SK-N-SH (cell line): ENCODE data around the gene CCDC14. TPM values are rescaled to one million over a fixed set of nuclear protein-coding genes. Genes with fewer than 3 reads are reported as not detected.
A peak's percentile ranks its signal among the peaks of the same experiment; 100 is the strongest.

Experiments
- CTCF ChIA-PET: fragments of 300-600, 350-600 bp; formaldehyde crosslinking; extraction: SDS; loops from one replicate; lab custom pipeline; 2021; lab: Yijun Ruan, JAX
- POLR2A ChIA-PET: fragments of 350-600 bp; sonication (Branson Sonifier 250); formaldehyde crosslinking; extraction: SDS; loops from one replicate; lab custom pipeline; 2020; ENCODE audit warnings: antibody characterized with exemption, inconsistent platforms; lab: Yijun Ruan, JAX
- DNase-seq: peaks from one replicate; pipeline ENCODE4 v3.0.0; 2012
- H2AFZ ChIP-seq: fragments of 200-600 bp; sonication (generic); 2 replicates; pipeline ENCODE4 v1.8.1; 2016; ENCODE audit warnings: antibody characterized with exemption, mild to moderate bottlenecking, low read depth
- H3F3A ChIP-seq: fragments of 200-600 bp; sonication (generic); replicated peaks from 2 replicates; pipeline ENCODE3; 2016; ENCODE audit warnings: antibody characterized with exemption, mild to moderate bottlenecking; ENCODE audit not compliant: insufficient read depth
- H3K27ac ChIP-seq, 2 experiments: fragments of 200-500 bp in 1 of 2; fragments of 200-600 bp in 1 of 2; sonication (Bioruptor generic) in 1 of 2; sonication (generic), shearing (Covaris generic) in 1 of 2; 2 replicates each; pipeline versions ENCODE4 v1.5.1 to v1.6.1; 2014 to 2016; ENCODE audit warnings: low read depth in 2 of 2, inconsistent platforms in 1 of 2, low read length in 1 of 2, mild to moderate bottlenecking in 1 of 2, mixed read lengths in 1 of 2
- H3K27me3 ChIP-seq: fragments of 200-600 bp; sonication (generic), shearing (Covaris generic); 2 replicates; pipeline ENCODE4 v1.6.1; 2016; ENCODE audit warnings: mixed run types; ENCODE audit not compliant: insufficient read depth
- H3K36me3 ChIP-seq, 2 experiments: fragments of 200-500 bp in 1 of 2; fragments of 200-600 bp in 1 of 2; sonication (Bioruptor generic) in 1 of 2; sonication (generic) in 1 of 2; replicated peaks in 1 of 2; 2 replicates each; pipeline versions ENCODE3 to v1.5.1; 2014 to 2016; ENCODE audit warnings: low read length in 1 of 2, mild to moderate bottlenecking in 1 of 2; ENCODE audit not compliant: insufficient read depth in 2 of 2, control insufficient read depth in 1 of 2
- H3K4me1 ChIP-seq, 2 experiments: fragments of 200-500 bp in 1 of 2; fragments of 200-600 bp in 1 of 2; sonication (Bioruptor generic) in 1 of 2; sonication (generic), shearing (Covaris generic) in 1 of 2; 2 replicates each; pipeline versions ENCODE4 v1.5.1 to v1.6.1; 2014 to 2016; ENCODE audit warnings: low read depth in 1 of 2, low read length in 1 of 2, mixed run types in 1 of 2; ENCODE audit not compliant: insufficient read depth in 2 of 2, control insufficient read depth in 1 of 2
- H3K4me2 ChIP-seq: fragments of 200-600 bp; sonication (generic), shearing (Covaris generic); 2 replicates; pipeline ENCODE4 v1.6.1; 2017; ENCODE audit warnings: mixed run types
- H3K4me3 ChIP-seq, 2 experiments: fragments of 200-500 bp in 1 of 2; fragments of 200-600 bp in 1 of 2; sonication (Bioruptor generic) in 1 of 2; sonication (generic), shearing (Covaris generic) in 1 of 2; 2 replicates each; pipeline versions ENCODE4 v1.5.1 to v1.8.1; 2014 to 2016; ENCODE audit warnings: low read depth in 2 of 2, inconsistent platforms in 1 of 2, low read length in 1 of 2, mild to moderate bottlenecking in 1 of 2, mixed read lengths in 1 of 2, moderate library complexity in 1 of 2
- H3K79me2 ChIP-seq: fragments of 200-600 bp; sonication (generic); 2 replicates; pipeline ENCODE4 v1.8.1; 2017; ENCODE audit warnings: mild to moderate bottlenecking; ENCODE audit not compliant: insufficient read depth
- H3K9ac ChIP-seq: fragments of 200-600 bp; sonication (generic); 2 replicates; pipeline ENCODE4 v1.6.1; 2017; ENCODE audit warnings: mixed run types
- H3K9me2 ChIP-seq: fragments of 200-600 bp; sonication (generic); 2 replicates; pipeline ENCODE4 v1.6.1; 2017; ENCODE audit warnings: mixed run types
- H3K9me3 ChIP-seq: fragments of 200-600 bp; sonication (generic); 2 replicates; pipeline ENCODE4 v1.6.1; 2017; ENCODE audit warnings: mixed run types, mild to moderate bottlenecking, moderate library complexity
- H4K20me1 ChIP-seq: fragments of 200-600 bp; sonication (generic); 2 replicates; pipeline ENCODE4 v1.6.1; 2017; ENCODE audit warnings: mild to moderate bottlenecking, mixed run types; ENCODE audit not compliant: insufficient read depth
- EP300 ChIP-seq, 2 experiments: IDR thresholded peaks; 2 replicates each; pipeline versions ENCODE4 v1.4.0 to v1.6.1; 2012; ENCODE audit warnings: borderline replicate concordance in 1 of 2, low read depth in 1 of 2, low read length in 1 of 2
- EZH2phosphoT487 ChIP-seq: fragments of 200-600 bp; sonication (generic); IDR thresholded peaks from 2 replicates; pipeline ENCODE4 v1.6.1; 2017; ENCODE audit warnings: low read depth, mixed run types, mild to moderate bottlenecking, antibody characterized with exemption, moderate library complexity, borderline replicate concordance
- FOSL2 ChIP-seq: IDR thresholded peaks from 2 replicates; pipeline ENCODE4 v1.4.0; 2012; ENCODE audit warnings: low read depth, mild to moderate bottlenecking, moderate library complexity, borderline replicate concordance
- FOXM1 ChIP-seq: IDR thresholded peaks from 2 replicates; pipeline ENCODE4 v1.4.0; 2012; ENCODE audit warnings: low read depth, mild to moderate bottlenecking
- IRF3 ChIP-seq: fragments of 150-350 bp; IDR thresholded peaks from 2 replicates; pipeline ENCODE4 v1.6.1; 2016; ENCODE audit warnings: mild to moderate bottlenecking, low read depth, low read length
- JUND ChIP-seq: IDR thresholded peaks from 2 replicates; pipeline ENCODE4 v1.4.0; 2012
- MEF2A ChIP-seq: IDR thresholded peaks from 2 replicates; pipeline ENCODE4 v1.4.0; 2012; ENCODE audit warnings: low read depth, borderline replicate concordance
- MXI1 ChIP-seq: IDR thresholded peaks from 2 replicates; pipeline ENCODE4 v1.6.1; 2012; ENCODE audit warnings: mild to moderate bottlenecking, low read depth, low read length, improper control_type of control experiment
- NFIC ChIP-seq: IDR thresholded peaks from 2 replicates; pipeline ENCODE4 v1.4.0; 2012; ENCODE audit warnings: borderline replicate concordance
- NRF1 ChIP-seq: IDR thresholded peaks from 2 replicates; pipeline ENCODE4 v1.6.1; 2012; ENCODE audit warnings: low read depth, mild to moderate bottlenecking, low read length
- PBX3 ChIP-seq: IDR thresholded peaks from 2 replicates; pipeline ENCODE4; 2012
- POLR2AphosphoS5 ChIP-seq: IDR thresholded peaks from 2 replicates; pipeline ENCODE4 v1.6.1; 2012; ENCODE audit warnings: low read depth, low read length
- SIN3A ChIP-seq: IDR thresholded peaks from 2 replicates; pipeline ENCODE4 v1.6.1; 2012; ENCODE audit warnings: low read depth, mild to moderate bottlenecking, low read length, moderate library complexity, borderline replicate concordance
- TAF1 ChIP-seq: IDR thresholded peaks from 2 replicates; pipeline ENCODE4 v1.6.1; 2012; ENCODE audit warnings: low read depth, mild to moderate bottlenecking, low read length, moderate library complexity, borderline replicate concordance
- TCF12 ChIP-seq: IDR thresholded peaks from 2 replicates; pipeline ENCODE4 v1.4.0; 2012
- TEAD4 ChIP-seq: IDR thresholded peaks from 2 replicates; pipeline ENCODE4 v1.4.0; 2012; ENCODE audit warnings: mild to moderate bottlenecking, borderline replicate concordance; ENCODE audit not compliant: insufficient read depth
- USF1 ChIP-seq: IDR thresholded peaks from 2 replicates; pipeline ENCODE4 v1.4.0; 2012; ENCODE audit warnings: low read depth, borderline replicate concordance
- USF2 ChIP-seq: fragments of 150-350 bp; IDR thresholded peaks from 2 replicates; pipeline ENCODE4 v1.6.1; 2017; ENCODE audit warnings: antibody characterized with exemption, low read length, low read depth, borderline replicate concordance
- YY1 ChIP-seq: IDR thresholded peaks from 2 replicates; pipeline ENCODE4 v1.4.0; 2012; ENCODE audit warnings: low read depth, mild to moderate bottlenecking
- ZBTB33 ChIP-seq: IDR thresholded peaks from 2 replicates; pipeline ENCODE4 v1.4.0; 2012; ENCODE audit warnings: low read depth, borderline replicate concordance
- WGBS: methylation state at CpG from one replicate; pipeline ENCODE4 v1.1.6; 2017; ENCODE audit warnings: low lambda C conversion rate; 5-methylcytosine and 5-hydroxymethylcytosine counted together
- polyA plus RNA-seq, 3 experiments: library from polyadenylated mRNA; depleted of rRNA; stranded (reverse); fragments of >200 nt; gene quantifications; 2 replicates each; pipeline ENCODE4 v1.2.3, GENCODE V29; 2012
- TF ChIP-seq, protein P1 (sequence below): fragments of 200-600 bp; sonication (generic); IDR thresholded peaks from 2 replicates; pipeline ENCODE4 v1.6.1; 2017; ENCODE audit warnings: antibody characterized with exemption, mild to moderate bottlenecking, moderate library complexity

CCDC14 gene
- polyA plus RNA-seq, 1 of the 3 experiments (the other 2 are of a cell fraction), result 147 TPM

GRCh38 chr3:123884993-123885392 lies 76.0 kb downstream of the CCDC14 start (continued):
- TF ChIP-seq USF1 (no peak), EP300 (IDR thresholded peaks at IDR 0.05; ENCODE audit: borderline replicate concordance in 1 of 2, low read depth in 1 of 2, low read length in 1 of 2) (no peak), TAF1 (no peak)
- TF ChIP-seq, all 33 proteins: peak for 0

DNA sequence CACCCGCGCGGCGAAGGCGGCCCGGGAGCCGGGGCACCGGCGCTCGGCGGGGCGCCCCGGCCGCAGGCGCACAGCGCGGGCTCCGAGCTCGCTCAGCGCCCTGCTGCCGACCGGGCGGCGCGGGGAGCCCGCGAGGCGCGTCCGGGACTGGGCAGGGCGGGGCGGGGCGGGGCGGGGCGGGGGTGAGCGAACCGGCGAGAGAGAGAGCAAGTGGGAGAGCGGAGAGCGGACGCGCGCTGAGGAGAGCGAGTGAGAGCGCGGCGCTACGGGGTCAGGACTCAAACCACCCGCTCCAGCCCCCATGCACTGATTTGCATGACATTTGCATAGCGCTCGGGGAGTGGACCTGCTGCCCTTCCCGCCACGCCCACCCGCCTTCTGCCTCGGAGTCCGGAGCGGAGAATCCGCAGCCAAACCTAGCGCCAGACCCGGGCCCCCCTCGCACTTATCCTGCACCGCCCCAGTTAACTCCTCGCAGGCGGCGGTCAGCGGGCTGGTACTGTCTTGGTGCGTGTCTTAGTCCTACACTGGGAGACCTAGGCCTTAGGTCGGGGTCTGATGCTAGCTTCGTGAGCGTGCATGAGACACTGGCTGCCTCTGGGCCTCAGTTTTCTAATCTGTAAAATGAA lies 76.7 kb downstream of the CCDC14 start, which contains the start of gene MYLK:
Gene MYLK (minus strand): TSS at position 130 of the 629 bp plus-strand sequence. CDS start 90,491 bp downstream, outside the sequence.
- H3K27me3 ChIP-seq, result no peaks in the 10 kb centered on the region
- peak; percentile 92 for DNase-seq
- peak within 1 kb of the TSS; percentile 73 to 87 for H3K4me3 ChIP-seq
- H3K36me3 ChIP-seq, result peaks cover 9 to 10% of the 10 kb centered on the region in 2 experiments
- H3K9me2 ChIP-seq, result no peaks in the 10 kb centered on the region
- H2AFZ ChIP-seq, result peak within 1 kb of the TSS; percentile 85
- ChIA-PET POLR2A (no interaction called here), CTCF (interaction anchor here (1.1 to 1.5 kb wide), 3 partner anchors 8 to 161 kb away, joined by 3 to 5 read pairs (median 3); no protein-coding TSS in a partner anchor)
- peaks cover 12 to 13% of the 10 kb centered on the region in 2 experiments; a peak in 2 of 4 replicates for H3K4me1 ChIP-seq
- H3K4me2 ChIP-seq, result peak within 1 kb of the TSS; percentile 93
- H3K9ac ChIP-seq, result peak within 1 kb of the TSS; percentile 85
- H3K27ac ChIP-seq, result peak within 1 kb of the TSS; percentile 43 to 54; a peak in 3 of 4 replicates
- H3F3A ChIP-seq, result peaks cover 25% of the 10 kb centered on the region
- 5% methylated on average over 8 of the region's 70 CpGs for WGBS
- peaks cover 51% of the 10 kb centered on the region for H3K79me2 ChIP-seq
- peaks cover 7% of the 10 kb centered on the region; the same call in 1 of the 2 replicates for H3K9me3 ChIP-seq
- no peaks in the 10 kb centered on the region for H4K20me1 ChIP-seq
- TF ChIP-seq FOXM1 (no peak), PBX3 (no peak), ZBTB33 (no peak), NRF1 (no peak), MXI1 (0 out of 2 replicates have a peak, but pooled peaks have one; percentile 16), NFIC (no peak), IRF3 (no peak), TEAD4 (no peak), TCF12 (no peak), SIN3A (peak; percentile 19; the same call in 1 of the 2 replicates), USF2 (no peak), FOSL2 (no peak), POLR2AphosphoS5 (peak; percentile 55; the same call in 1 of the 2 replicates), JUND (no peak), EZH2phosphoT487 (no peak), YY1 (peak; percentile 55; the same call in 1 of the 2 replicates), MEF2A (no peak), EP300 (IDR thresholded peaks at IDR 0.05; ENCODE audit: borderline replicate concordance in 1 of 2, low read depth in 1 of 2, low read length in 1 of 2) (no peak; a peak in 1 of 4 replicates)
- TF ChIP-seq, protein P1, sequence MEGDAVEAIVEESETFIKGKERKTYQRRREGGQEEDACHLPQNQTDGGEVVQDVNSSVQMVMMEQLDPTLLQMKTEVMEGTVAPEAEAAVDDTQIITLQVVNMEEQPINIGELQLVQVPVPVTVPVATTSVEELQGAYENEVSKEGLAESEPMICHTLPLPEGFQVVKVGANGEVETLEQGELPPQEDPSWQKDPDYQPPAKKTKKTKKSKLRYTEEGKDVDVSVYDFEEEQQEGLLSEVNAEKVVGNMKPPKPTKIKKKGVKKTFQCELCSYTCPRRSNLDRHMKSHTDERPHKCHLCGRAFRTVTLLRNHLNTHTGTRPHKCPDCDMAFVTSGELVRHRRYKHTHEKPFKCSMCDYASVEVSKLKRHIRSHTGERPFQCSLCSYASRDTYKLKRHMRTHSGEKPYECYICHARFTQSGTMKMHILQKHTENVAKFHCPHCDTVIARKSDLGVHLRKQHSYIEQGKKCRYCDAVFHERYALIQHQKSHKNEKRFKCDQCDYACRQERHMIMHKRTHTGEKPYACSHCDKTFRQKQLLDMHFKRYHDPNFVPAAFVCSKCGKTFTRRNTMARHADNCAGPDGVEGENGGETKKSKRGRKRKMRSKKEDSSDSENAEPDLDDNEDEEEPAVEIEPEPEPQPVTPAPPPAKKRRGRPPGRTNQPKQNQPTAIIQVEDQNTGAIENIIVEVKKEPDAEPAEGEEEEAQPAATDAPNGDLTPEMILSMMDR, result no peak
